Stimulated activated CD8-positive, alpha-beta memory T cell treated with anti-CD3 and anti-CD28 coated beads, Interleukin-4, amount 100 ng/mL, for 48 hours (primary cell): ENCODE results near the gene WNT7A.
"Not testable (repeated sequence)": the region's sequence is repeated elsewhere in the genome, so short reads cannot be mapped to it uniquely, and the experiment has no call there.

ENCODE experiments used
- DNase-seq: peaks from one replicate; pipeline ENCODE4 v3.0.0-alpha.2; 2020

WNT7A gene

DNA sequence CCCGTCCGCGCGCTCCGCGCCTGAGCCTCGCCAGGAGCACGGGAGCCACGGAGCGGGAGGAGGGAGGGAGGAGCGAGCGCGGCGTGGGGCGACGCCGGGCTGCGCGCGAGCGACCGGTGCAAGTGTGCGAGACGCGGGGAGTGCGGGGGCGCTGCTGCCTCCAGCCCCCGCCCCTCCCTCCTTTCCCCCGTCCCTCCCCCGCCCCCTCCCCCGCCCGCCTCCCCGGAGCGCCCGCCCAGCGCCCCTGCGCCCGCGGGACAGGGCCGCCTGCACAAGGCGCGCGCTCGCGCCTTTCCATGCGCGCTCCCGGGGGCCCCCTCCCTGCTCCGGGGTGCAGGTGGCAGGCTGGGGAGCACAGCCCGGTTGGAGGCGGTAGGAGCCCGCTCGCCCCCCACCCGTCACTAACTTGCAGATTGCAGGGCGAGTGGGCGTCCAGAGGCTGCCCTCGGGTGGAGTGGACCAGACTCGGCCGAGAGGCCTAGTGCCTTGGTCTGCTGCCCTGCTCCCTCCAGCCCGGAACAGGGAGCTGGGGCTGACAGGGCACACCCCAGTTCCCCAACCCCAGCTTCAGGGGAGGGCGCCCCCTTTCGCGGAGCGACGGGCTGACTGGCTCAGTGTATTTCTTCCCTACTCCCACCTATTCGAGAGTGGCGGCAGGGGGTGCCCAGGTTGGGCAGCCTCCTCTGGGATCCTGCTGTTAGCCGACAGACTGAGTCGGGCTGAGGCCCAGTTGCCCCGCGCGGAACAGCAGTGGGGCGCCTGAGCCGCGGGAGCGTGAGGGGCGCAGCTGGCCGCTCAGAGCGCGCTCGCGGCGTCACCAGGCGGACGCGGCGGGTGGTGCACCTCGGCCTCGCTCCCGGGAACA, at the start of gene WNT7A:
TSS of gene WNT7A (minus strand) at position 126 of the 865 bp plus-strand sequence. CDS start 255 bp downstream, outside the sequence.
- DNase-seq = peak; percentile 76

DNA sequence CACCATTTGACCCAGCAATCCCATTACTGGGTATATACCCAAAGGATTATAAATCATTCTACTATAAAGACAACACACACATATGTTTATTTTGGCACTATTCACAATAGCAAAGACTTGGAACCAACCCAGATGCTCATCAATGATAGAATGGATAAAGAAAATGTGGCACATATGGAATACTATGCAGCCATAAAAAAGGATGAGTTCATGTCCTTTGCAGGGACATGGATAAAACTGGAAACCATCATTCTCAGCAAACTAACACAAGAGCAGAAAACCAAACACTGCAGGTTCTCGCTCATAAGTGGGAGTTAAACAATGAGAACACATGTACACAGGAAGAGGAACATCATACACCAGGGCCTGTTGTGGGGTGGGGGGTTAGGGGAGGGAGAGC, 48.9 kb upstream of the WNT7A start:
- not testable (repeated sequence) for DNase-seq

DNA sequence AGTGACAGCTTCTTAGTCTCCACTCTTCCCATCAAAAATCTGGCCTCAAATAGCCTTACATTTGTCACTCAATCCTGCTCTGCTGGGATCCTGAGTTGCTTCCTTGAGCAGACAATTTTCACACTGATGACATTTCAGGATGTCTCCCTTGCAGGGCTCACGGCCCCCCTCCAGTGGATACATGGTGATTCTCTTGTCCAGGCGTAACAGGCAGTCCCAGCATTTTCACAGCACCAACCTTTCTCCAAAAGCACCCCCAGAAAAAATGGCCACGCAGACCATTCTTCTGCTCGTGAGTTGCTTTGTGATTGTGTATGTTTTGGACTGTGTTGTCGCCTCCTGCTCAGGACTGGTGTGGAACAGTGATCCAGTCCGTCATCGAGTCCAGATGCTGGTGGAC, 47.4 kb upstream of the WNT7A start:
- no peak for DNase-seq

DNA sequence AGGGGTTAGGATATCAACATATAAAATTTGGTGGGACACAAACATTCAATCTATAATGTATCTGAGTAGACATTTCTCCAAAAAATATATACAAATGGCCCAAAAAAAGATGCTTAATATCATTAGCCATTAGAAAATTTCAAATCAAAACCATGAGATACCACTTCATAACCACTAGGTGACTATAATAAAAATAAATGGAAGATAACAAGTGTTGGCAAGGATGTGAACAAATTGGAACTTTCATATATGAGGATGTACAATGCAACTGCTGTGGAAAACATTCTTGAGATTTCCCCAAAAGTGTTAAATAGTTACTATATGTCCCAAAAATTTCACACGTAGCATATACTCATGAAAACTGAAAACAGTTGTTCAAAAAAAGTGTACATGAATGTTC, 36.5 kb upstream of the WNT7A start:
- DNase-seq = no peak

DNA sequence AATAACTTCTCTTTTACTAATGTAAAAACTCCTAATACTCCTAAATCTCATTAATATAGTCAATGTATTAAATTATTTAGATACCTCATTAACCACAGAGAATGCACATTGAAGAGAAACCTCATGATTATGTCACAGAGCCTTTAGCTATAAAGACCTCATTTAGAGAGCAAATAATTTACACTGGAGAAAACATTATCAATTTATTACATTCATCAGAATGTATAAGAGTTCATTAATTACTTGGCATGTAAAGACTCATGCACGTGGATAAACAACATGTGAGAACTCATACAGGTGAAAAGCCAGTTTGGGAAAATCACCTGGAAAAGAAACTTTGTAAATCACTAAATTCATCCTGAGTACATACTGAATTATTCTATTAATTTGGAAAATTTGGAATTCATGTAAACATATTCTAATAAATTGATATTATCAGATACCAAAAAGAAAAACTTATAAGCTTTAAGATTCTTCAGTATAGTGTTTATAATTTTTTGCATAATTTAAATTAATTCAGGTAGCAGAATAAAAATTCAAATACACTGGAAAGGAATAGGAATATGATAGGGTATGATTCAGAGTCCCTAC, 22.9 kb upstream of the WNT7A start:
- DNase-seq = no peak

DNA sequence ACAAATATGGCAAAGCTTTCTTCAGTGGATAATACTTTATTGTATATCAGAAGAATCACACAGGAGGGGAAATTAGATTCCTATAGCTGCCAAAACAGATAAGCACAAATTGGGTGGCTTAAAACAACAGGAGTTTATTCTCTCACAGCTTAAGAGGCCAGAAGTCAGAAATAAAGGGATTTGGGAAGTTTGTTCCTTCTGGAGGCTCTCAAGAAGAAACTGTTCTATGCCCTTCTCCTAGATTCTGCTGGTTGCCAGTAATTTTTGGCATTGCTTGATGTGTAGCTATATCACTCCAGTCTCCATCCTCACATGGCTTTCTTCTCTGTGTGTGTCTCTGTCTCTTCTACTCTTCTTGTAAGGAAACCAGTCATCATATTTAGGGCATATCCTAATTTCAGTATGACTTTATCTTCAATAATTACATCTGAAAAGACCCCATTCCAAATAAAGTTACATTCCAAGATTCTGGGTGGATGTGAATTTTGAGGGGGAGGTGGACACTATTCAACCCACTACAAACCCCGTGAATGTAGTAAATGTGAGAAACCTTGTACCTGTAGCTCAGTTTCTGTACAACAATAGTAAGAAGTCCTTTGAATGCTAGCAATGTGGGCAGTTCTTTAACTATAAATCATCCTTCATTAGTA, 22.2 kb upstream of the WNT7A start:
- no peak for DNase-seq

DNA sequence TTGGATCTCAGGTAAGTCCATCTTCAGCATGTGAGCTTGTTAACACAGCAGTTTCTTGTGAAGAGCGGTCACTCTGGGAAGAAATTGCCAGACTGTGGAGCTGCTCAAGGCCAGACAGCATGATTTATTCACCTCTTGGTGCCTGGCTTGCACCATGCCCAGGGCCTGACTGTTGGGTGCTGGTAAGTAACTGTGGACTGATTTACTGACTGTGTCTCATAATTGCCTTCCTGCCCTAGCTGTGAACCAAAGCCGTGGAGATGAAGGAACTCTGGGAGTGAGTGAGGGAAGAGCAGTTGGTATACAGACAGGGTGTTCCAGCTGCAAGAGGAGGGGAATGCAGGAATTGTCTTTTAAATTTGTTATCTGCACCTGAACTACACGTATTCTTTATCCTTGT, 18.5 kb upstream of the WNT7A start:
- no peak for DNase-seq

DNA sequence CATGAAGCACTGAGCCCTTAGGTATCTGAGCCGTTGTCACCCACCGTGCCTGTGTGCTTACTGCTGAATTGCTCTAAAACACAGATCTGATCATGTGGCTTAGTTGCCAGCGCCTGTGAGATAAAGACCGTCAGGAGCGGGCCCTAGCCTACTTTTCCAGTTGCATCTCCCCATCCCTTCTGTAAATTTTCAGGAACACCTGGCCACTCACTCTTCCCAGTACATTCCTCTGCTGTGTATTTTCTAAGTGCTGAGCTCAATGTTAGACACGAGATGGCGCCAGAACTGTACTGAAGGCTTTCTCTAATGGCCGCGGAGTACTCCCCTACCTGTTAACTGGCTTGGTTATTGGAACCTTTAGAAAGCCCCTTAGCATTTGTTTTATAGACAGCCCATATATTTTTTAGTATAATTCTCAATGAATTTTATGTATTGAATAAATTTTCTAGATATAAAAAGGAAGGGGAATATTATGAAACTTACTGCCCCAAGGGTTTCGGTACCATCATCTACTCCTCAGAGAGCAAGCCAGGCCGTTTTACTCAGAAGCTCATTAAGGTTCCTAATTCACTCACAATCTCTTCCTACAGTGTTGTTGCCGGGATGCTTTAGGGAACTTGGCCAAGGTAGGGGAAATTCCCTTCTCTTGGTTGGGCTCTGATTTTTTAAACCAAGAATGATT, 16.7 kb upstream of the WNT7A start:
- DNase-seq = peak; percentile 63

GRCh38 chr3:13895155-13896105, 15.6 kb upstream of the WNT7A start:
- peak; percentile 97 for DNase-seq

- no peak for DNase-seq
Observed at GRCh38 chr3:13894807-13895154, 14.9 kb upstream of the WNT7A start.

DNA sequence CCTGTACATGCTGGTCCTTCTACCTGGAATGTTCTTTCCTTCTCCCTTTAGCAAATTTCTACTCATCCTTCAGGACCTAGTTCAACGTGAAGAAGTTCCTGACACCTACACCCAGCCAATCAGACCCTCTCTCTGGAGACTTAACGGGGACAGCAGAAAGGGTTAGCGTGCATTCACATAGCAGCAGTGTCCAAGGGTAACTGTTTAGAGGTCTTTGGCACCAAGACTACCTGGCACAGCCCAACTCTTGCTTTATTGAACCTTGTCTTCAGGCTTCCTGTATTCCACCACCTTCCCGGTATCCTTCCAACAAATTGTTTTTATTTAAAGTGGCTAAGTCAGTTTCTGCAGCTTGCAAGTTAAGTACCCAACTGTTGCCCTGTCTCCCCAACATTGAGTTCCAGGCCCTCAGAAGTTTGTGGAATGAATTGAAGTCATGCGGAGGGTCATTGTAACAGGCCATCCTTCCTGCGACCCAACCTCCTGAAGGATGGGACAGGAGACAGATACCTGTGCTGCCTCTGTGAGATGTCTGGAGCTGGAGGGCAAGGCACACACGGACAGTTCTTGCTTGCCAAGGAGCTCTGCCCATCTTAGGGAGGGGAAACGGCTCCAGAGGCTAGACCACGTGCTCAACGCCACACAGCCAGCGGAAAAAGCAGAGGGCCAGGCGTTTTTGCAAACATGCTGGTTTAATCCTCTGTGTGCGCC, 14.4 kb upstream of the WNT7A start:
- no peak for DNase-seq

GRCh38 chr3:13892304-13892703, 12.4 kb upstream of the WNT7A start:
- no peak for DNase-seq

GRCh38 chr3:13891492-13892073, 11.7 kb upstream of the WNT7A start:
- no peak for DNase-seq

- DNase-seq = no peak
Observed at GRCh38 chr3:13891017-13891392, 11.1 kb upstream of the WNT7A start.

- DNase-seq = no peak
Observed at GRCh38 chr3:13890377-13891016, 10.6 kb upstream of the WNT7A start.

DNA sequence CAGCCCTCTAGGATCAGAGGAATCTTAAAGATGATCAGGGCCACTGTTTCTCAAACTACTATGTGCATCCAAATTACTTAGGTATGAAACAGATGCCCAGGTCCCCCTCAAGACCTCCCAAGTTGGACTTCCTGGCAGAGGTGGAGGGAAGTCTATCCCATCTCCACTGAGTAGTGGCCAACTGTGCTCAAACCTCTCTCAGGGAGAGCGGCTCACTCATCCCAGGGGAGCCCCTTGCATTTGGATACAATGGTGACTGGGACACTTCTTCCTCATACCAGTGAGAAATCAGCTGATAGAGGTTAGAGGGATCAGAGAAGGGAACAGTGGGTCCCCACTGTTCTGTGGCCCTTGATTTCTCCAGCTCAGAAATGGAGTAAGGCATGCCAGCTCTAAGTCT, 8.7 kb upstream of the WNT7A start:
- DNase-seq = no peak

GRCh38 chr3:13887495-13888300, 7.8 kb upstream of the WNT7A start:
- no peak for DNase-seq

DNA sequence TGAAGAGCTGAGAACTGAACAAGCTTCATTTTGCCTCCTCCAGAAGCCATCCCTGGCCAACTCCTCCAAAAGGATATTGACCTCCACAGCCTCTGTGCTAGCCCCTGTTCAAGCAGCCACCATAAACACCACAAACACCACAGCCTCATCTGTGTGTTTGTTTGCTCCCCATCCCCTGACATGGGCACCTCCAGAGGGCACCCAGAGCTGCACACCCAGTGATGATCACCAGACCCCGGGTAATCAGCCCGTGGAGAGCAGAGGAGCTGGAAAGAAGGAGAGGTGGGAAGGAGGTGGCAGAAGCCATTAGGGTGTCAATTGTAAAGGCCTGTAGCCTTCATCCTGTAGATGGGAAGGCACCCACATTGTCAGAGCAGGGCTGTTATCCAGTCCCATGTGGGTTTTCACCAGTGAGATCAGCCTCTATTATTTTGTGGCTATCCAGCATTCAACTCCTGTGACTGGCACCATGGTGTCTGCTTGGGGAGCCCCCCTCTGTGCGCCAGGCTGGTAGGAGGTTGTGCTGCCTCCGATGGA, 6.8 kb upstream of the WNT7A start:
- DNase-seq = no peak

DNA sequence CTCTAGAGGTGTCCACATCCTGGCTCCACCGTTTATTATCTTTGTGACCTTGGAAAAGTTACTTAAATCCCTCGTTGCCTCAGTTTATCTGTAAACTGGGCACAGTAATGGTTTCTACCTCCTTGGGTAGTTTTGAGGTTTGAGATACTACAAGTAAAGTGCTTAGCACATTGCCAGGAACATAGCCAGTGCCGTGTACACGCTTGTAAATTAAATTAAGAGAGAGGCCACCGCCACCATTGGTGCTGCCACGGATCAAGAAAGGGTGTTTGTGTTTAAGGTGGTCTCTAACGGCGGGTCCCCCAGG, 5.8 kb upstream of the WNT7A start:
- no peak for DNase-seq
